ELR (cell line): Measurements from ENCODE around the gene FBXL2.
"Not testable (repeated sequence)": the region's sequence is repeated elsewhere in the genome, so short reads cannot be mapped to it uniquely, and the experiment has no call there.

ENCODE experiments used
- DNase-seq: peaks from one replicate; pipeline ENCODE4 v3.0.0-alpha.2; 2015; ENCODE audit warnings: low read depth

Gene FBXL2

GRCh38 chr3:33386631-33387030, 109.4 kb downstream of the FBXL2 start:
- no peak for DNase-seq

- DNase-seq, result no peak
Observed at GRCh38 chr3:33388374-33389100, 111.3 kb downstream of the FBXL2 start.

GRCh38 chr3:33389908-33390307, 112.7 kb downstream of the FBXL2 start:
- no peak for DNase-seq

- no peak for DNase-seq
Observed at GRCh38 chr3:33391255-33391995, 114.2 kb downstream of the FBXL2 start.

- no peak for DNase-seq
Observed at GRCh38 chr3:33392144-33392543, 114.9 kb downstream of the FBXL2 start.

GRCh38 chr3:33392703-33393125, 115.5 kb downstream of the FBXL2 start:
- peak; percentile 95 for DNase-seq

- no peak for DNase-seq
Observed at GRCh38 chr3:33394403-33395054, 117.3 kb downstream of the FBXL2 start.

- DNase-seq, result no peak
Observed at GRCh38 chr3:33395900-33396299, 118.7 kb downstream of the FBXL2 start.

- DNase-seq, result no peak
Observed at GRCh38 chr3:33398410-33398809, 121.2 kb downstream of the FBXL2 start.

- peak; percentile 36 for DNase-seq
Observed at GRCh38 chr3:33401781-33402180, 124.5 kb downstream of the FBXL2 start.

GRCh38 chr3:33402936-33403335, 125.7 kb downstream of the FBXL2 start:
- DNase-seq, result no peak

GRCh38 chr3:33403756-33404155, 126.5 kb downstream of the FBXL2 start:
- DNase-seq, result peak; percentile 24

- not testable (repeated sequence) for DNase-seq
Observed at GRCh38 chr3:33410816-33411215, 133.6 kb downstream of the FBXL2 start.

- peak; percentile 59 for DNase-seq
Observed at GRCh38 chr3:33417066-33417673, 139.9 kb downstream of the FBXL2 start.

GRCh38 chr3:33419948-33420347, 142.7 kb downstream of the FBXL2 start:
- no peak for DNase-seq

GRCh38 chr3:33420966-33421365, 143.7 kb downstream of the FBXL2 start:
- peak; percentile 33 for DNase-seq

- DNase-seq, result no peak
Observed at GRCh38 chr3:33424606-33425452, 147.6 kb downstream of the FBXL2 start.

- no peak for DNase-seq
Observed at GRCh38 chr3:33425453-33425852, 148.2 kb downstream of the FBXL2 start.

GRCh38 chr3:33426068-33426467, 148.8 kb downstream of the FBXL2 start:
- no peak for DNase-seq

- no peak for DNase-seq
Observed at GRCh38 chr3:33426630-33427317, 149.5 kb downstream of the FBXL2 start.

- DNase-seq, result no peak
Observed at GRCh38 chr3:33428734-33429133, 151.5 kb downstream of the FBXL2 start.
